ENCODE results near the gene RGS3.

DNA sequence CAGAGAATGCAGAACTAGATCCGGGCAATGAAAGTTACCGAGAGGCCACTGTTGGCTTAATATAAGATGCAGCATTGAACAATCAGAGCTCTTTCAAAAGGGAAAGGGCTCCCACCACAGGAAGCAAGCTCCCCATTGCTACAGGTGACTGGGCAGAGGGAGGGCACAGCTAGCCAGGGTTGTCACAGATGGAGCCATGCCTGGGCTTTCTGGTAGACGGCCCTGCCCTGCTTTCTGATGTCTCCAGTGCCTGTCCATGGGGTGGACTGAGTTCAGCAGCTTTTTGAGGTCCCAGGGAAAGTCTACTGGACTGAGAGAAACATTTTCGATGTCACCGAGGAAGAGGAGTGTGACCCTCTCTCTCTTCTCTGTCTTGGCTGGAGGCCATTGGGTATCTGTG, 14.1 kb downstream of the RGS3 start:
- TF ChIP-seq, protein P1, sequence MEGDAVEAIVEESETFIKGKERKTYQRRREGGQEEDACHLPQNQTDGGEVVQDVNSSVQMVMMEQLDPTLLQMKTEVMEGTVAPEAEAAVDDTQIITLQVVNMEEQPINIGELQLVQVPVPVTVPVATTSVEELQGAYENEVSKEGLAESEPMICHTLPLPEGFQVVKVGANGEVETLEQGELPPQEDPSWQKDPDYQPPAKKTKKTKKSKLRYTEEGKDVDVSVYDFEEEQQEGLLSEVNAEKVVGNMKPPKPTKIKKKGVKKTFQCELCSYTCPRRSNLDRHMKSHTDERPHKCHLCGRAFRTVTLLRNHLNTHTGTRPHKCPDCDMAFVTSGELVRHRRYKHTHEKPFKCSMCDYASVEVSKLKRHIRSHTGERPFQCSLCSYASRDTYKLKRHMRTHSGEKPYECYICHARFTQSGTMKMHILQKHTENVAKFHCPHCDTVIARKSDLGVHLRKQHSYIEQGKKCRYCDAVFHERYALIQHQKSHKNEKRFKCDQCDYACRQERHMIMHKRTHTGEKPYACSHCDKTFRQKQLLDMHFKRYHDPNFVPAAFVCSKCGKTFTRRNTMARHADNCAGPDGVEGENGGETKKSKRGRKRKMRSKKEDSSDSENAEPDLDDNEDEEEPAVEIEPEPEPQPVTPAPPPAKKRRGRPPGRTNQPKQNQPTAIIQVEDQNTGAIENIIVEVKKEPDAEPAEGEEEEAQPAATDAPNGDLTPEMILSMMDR (IDR thresholded peaks at IDR 0.05 in 2 of 3, conservative IDR thresholded peaks at IDR 0.05 in 1 of 3; ENCODE audit: control insufficient read depth in 2 of 3, extremely low read depth in 1 of 3, insufficient read depth in 1 of 3, low read depth in 3 of 3, low read length in 3 of 3), result no peak
- TF ChIP-seq, protein P2, sequence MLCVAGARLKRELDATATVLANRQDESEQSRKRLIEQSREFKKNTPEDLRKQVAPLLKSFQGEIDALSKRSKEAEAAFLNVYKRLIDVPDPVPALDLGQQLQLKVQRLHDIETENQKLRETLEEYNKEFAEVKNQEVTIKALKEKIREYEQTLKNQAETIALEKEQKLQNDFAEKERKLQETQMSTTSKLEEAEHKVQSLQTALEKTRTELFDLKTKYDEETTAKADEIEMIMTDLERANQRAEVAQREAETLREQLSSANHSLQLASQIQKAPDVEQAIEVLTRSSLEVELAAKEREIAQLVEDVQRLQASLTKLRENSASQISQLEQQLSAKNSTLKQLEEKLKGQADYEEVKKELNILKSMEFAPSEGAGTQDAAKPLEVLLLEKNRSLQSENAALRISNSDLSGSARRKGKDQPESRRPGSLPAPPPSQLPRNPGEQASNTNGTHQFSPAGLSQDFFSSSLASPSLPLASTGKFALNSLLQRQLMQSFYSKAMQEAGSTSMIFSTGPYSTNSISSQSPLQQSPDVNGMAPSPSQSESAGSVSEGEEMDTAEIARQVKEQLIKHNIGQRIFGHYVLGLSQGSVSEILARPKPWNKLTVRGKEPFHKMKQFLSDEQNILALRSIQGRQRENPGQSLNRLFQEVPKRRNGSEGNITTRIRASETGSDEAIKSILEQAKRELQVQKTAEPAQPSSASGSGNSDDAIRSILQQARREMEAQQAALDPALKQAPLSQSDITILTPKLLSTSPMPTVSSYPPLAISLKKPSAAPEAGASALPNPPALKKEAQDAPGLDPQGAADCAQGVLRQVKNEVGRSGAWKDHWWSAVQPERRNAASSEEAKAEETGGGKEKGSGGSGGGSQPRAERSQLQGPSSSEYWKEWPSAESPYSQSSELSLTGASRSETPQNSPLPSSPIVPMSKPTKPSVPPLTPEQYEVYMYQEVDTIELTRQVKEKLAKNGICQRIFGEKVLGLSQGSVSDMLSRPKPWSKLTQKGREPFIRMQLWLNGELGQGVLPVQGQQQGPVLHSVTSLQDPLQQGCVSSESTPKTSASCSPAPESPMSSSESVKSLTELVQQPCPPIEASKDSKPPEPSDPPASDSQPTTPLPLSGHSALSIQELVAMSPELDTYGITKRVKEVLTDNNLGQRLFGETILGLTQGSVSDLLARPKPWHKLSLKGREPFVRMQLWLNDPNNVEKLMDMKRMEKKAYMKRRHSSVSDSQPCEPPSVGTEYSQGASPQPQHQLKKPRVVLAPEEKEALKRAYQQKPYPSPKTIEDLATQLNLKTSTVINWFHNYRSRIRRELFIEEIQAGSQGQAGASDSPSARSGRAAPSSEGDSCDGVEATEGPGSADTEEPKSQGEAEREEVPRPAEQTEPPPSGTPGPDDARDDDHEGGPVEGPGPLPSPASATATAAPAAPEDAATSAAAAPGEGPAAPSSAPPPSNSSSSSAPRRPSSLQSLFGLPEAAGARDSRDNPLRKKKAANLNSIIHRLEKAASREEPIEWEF (IDR thresholded peaks at IDR 0.05; ENCODE audit: insufficient replicate concordance, low read depth, low read length), result no peak
- no peak for TF ChIP-seq CREM (IDR thresholded peaks at IDR 0.05; ENCODE audit: low read depth)

Measured in GM12878 (cell line).